ENCODE data around the gene THADA.

The THADA gene

GRCh38 chr2:43490252-43490786 is 105.5 kb downstream of the THADA start:
- DNase-seq = no peak

- no peak for DNase-seq
Observed at GRCh38 chr2:43488737-43489136, 107.1 kb downstream of the THADA start.

GRCh38 chr2:43486603-43487002 is 109.2 kb downstream of the THADA start:
- no peak for DNase-seq

- DNase-seq = no peak
Observed at GRCh38 chr2:43484323-43484930, 111.4 kb downstream of the THADA start.

DNA sequence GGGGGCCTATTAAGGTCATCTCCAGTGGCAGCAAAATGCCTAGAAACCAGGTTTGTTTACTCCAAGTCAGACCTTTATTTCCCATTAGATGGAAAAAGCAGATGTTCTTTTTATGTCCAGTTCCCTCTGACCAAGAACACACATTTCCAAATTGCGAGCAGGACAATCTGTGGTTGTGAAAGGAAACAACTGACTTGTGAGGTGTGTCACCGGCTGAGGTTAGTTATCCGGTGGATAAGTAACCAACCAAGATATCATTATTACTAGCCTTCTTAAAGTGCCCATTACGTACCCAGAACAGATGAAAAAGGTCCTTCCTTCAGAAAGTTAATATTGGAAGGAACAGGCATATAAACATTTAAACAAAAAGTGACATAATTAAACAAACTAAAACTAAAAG is 112.9 kb downstream of the THADA start:
- DNase-seq = no peak

GRCh38 chr2:43481927-43482542 is 113.8 kb downstream of the THADA start:
- DNase-seq = no peak

DNA sequence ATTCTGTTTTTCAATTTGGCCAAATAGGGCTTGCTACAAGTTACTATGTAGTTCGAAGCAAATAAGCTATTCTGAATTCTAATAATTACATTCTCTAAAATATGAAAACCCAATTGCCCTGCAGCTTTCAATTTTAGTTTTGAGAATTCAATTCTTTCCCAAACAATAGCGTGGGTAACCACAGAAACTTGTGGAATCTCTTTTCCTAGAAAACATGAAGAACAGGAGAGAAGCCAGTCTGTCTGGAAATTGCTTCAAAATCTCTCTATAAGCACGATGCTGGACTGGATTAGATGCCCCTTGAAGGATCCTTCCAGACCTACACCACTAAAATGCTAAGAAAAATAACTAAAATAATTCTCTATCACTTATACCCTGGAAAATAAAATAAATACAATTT is 115.0 kb downstream of the THADA start:
- no peak for DNase-seq

- no peak for DNase-seq
Observed at GRCh38 chr2:43478412-43479086, 117.3 kb downstream of the THADA start.

- DNase-seq = no peak
Observed at GRCh38 chr2:43475922-43476321, 119.9 kb downstream of the THADA start.

DNA sequence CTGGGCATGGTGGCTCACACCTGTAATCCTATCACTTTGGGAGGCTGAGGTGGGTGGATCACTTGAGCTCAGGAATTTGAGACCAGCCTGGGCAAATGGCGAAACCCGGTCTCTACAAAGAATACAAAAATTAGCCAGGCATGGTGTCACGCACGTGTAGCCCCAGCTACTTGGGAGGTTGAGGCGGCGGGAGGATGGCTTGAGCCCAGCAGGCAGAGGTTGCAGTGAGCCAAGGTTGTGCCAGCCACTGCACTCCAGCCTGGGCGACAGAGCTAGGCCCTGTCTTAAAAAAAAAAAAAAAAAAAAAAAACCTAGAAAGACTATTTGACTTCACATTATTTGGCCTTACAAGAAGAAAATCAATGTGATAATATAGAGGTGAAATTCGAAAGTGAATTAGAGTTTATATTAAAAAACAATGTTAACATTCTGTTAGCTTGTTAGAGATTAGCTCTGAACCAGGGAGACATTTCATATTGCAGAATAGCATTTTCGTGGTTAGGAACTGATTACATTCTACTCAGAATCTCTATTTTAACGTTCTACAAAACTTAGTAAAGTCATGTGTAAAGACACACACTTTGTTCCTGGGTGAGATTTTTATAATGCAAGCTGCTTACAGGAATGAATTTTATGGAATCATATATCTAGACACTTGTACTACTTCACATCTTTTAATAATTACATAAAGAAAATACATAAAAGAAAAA is 120.5 kb downstream of the THADA start:
- no peak for DNase-seq

DNA sequence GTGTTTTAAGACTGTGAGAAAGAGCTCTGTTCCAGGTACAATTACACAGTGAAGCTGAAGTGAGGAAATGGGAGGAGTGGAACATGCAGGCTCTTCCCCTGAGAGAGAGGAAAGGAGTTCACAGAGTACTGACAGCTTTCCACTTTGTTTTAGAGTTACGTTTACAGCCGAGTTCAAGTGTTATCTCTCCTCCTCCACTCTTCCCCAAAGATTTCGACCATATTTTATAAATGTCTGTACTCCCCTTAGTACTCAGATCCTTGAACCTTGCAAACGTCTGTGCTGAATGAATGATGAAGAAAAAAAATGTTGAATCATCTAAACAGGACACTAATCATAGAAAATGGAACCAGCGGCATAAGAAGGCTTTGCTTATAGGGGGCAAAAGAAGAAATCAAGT is 121.6 kb downstream of the THADA start:
- no peak for DNase-seq

- no peak for DNase-seq
Observed at GRCh38 chr2:43473767-43474166, 122.1 kb downstream of the THADA start.

DNA sequence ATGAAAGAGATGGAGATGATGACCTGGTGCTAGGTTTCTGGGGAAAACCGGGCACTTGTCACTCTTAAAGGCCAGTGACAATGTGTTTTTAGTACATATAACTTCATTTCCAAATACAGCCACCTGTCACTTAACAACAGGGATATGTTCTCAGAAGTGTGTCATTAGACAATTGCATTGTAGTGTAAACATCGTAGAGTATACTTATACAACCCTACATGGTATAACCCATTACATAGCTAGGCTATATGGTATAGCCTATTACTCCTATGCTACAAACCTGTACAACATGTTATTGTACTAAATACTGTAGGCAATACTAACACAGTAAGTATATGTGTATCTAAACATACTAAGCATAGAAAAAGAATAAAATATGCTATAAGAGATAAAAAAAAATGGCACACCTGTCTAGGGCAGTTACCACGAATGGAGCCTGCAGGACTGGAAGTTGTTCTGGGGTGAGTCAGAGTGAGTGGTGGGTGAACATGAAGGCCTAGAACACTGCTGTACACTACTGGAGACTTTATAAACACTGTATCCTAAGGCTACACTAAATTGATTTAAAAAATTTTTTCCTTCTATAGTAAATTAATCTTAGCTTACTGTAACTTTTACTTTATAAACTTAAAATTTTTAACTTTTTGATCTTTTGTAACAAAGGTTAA is 123.2 kb downstream of the THADA start:
- DNase-seq = no peak

DNA sequence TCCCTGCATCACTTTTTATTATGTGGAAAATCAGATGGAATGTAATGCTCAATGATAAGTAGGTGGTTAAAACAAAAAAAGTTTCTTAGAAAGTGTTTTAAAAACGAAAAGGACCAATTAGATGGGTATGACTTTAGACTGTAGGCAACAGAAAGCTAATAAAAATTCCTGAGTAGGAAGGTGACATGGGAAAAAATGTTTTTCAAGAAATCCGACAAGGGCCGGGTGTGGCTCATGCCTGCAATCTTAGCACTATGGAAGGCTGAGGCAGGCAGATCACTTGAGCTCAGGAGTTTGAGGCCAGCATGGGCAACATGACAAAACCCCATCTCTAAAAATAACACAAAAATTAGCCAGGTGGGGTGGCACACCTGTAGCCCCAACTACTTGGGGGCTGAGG is 126.1 kb downstream of the THADA start:
- DNase-seq = no peak

- no peak for DNase-seq
Observed at GRCh38 chr2:43469094-43469493, 126.7 kb downstream of the THADA start.

DNA sequence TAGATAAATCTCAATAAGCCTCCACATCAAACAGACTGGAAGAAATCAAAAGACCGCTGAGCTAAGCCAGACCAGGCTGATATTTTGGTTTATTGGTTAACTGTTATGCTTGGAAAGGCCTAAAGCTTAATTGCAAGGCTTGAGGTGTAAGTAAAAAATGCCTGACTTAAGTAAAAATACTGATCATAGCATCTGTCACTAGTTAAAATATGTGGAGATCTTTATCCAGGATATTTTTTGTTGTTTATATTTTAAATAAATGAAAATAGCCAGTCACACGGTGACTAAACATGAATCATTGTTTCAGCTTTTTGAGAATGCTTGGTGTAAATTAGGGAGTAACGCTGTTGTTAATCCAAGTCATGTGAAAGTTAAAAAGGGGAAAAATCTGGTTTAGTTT is 127.9 kb downstream of the THADA start:
- DNase-seq = no peak

GRCh38 chr2:43465234-43465633 is 130.6 kb downstream of the THADA start:
- DNase-seq = no peak

- no peak for DNase-seq
Observed at GRCh38 chr2:43464590-43464989, 131.2 kb downstream of the THADA start.

GRCh38 chr2:43462866-43463641 is 132.8 kb downstream of the THADA start:
- no peak for DNase-seq

GRCh38 chr2:43461453-43462073 is 134.3 kb downstream of the THADA start:
- no peak for DNase-seq

GRCh38 chr2:43460611-43461365 is 135.1 kb downstream of the THADA start:
- no peak for DNase-seq

Measured in activated CD8-positive, alpha-beta memory T cell treated with anti-CD3 and anti-CD28 coated beads, Interleukin-2, amount 50 U/mL, for 4 hours (primary cell).